ENCODE measurements around the gene C16orf54. TPM values are rescaled to one million over a fixed set of nuclear protein-coding genes. Genes with fewer than 3 reads are reported as not detected.

C16orf54 gene
- total and polyA plus RNA-seq, 2 experiments from 2014 or later, result 3.2 TPM; not detected in 1

GRCh38 chr16:29702269-29702668, 43.5 kb downstream of the C16orf54 start:
- H2AFZ ChIP-seq, result peak overlapping the region; percentile 3; the same call in 1 of the 2 replicates
- peaks cover 13% of the 10 kb centered on the region for H3K9me3 Mint-ChIP-seq
- peak overlapping the region; percentile 67; the same call in 1 of the 2 replicates for H3K4me2 ChIP-seq
- peaks cover 17% of the 10 kb centered on the region for H3K36me3 Mint-ChIP-seq (ENCODE audit: low read depth)
- H3K4me3 ChIP-seq, result no peak overlapping the region
- no peaks in the 10 kb centered on the region for H3K9me2 ChIP-seq (ENCODE audit: insufficient read depth)
- ATAC-seq (no peak), DNase-seq (ENCODE audit: low spot score) (no peak)
- peaks cover 19% of the 10 kb centered on the region for H3F3A ChIP-seq (replicated peaks; ENCODE audit: low read depth)
- H3K79me2 ChIP-seq (replicated peaks; ENCODE audit: insufficient read depth), result no peaks in the 10 kb centered on the region
- TF ChIP-seq EZH2phosphoT487 (IDR thresholded peaks at IDR 0.05; ENCODE audit: unreplicated experiment) (no peak), NANOG (IDR thresholded peaks at IDR 0.05; ENCODE audit: borderline replicate concordance) (no peak), JUNB (IDR thresholded peaks at IDR 0.05; ENCODE audit: unreplicated experiment) (no peak), CREB1 (CRISPR knock-in tag; IDR thresholded peaks at IDR 0.05; ENCODE audit: low read depth) (no peak)
- peaks cover 22% of the 10 kb centered on the region for H3K4me1 ChIP-seq (ENCODE audit: insufficient read depth)
- peaks cover 16% of the 10 kb centered on the region for H3K27me3 Mint-ChIP-seq (ENCODE audit: insufficient read depth, low read depth, poor library complexity)
- H3K27me3 ChIP-seq (ENCODE audit: insufficient read depth), result no peaks in the 10 kb centered on the region
- H3K27ac ChIP-seq (ENCODE audit: low read depth), result 0 out of 2 replicates have a peak overlapping the region, but pooled peaks have one; percentile 59
- H3K36me3 ChIP-seq (ENCODE audit: insufficient read depth), result 0 out of 2 replicates have a peak, but pooled peaks cover 4% of the 10 kb centered on the region
- 0 out of 2 replicates have a peak overlapping the region, but pooled peaks have one; percentile 10 for H3K27ac Mint-ChIP-seq
- no peaks in the 10 kb centered on the region; the same call in 1 of the 2 replicates for H4K20me1 ChIP-seq (replicated peaks; ENCODE audit: insufficient read depth)
- peaks cover 32% of the 10 kb centered on the region for H3K4me1 Mint-ChIP-seq
- no peak overlapping the region for H3K4me3 Mint-ChIP-seq

- Mint-ChIP-seq H3K27ac (no peak overlapping the region), H3K36me3 (ENCODE audit: low read depth) (peaks cover 28% of the 10 kb centered on the region), H3K9me3 (peaks cover 15% of the 10 kb centered on the region), H3K4me3 (no peak overlapping the region), H3K4me1 (peaks cover 32% of the 10 kb centered on the region), H3K27me3 (ENCODE audit: insufficient read depth, low read depth, poor library complexity) (peaks cover 20% of the 10 kb centered on the region)
- TF ChIP-seq ZNF114 (CRISPR knock-in tag; IDR thresholded peaks at IDR 0.05), result no peak
- no peak for TF ChIP-seq REST (IDR thresholded peaks at IDR 0.05; ENCODE audit: unreplicated experiment)
- no peak for TF ChIP-seq EZH2phosphoT487 (IDR thresholded peaks at IDR 0.05; ENCODE audit: unreplicated experiment)
- no peak for TF ChIP-seq NANOG (IDR thresholded peaks at IDR 0.05; ENCODE audit: borderline replicate concordance)
- no peak for TF ChIP-seq ETS1 (IDR thresholded peaks at IDR 0.05)
- TF ChIP-seq STAT1 (IDR thresholded peaks at IDR 0.05; ENCODE audit: unreplicated experiment), result no peak
- TF ChIP-seq EZH2 (IDR thresholded peaks at IDR 0.05; ENCODE audit: low read depth, unreplicated experiment), result no peak
- TF ChIP-seq POLR2AphosphoS5 (IDR thresholded peaks at IDR 0.05; ENCODE audit: low read depth), result no peak
- TF ChIP-seq JUNB (IDR thresholded peaks at IDR 0.05; ENCODE audit: unreplicated experiment), result no peak
- no peak overlapping the region for H3K4me3 ChIP-seq
- no peak overlapping the region for H3K27ac ChIP-seq (ENCODE audit: low read depth)
- ATAC-seq (no peak), DNase-seq (ENCODE audit: low spot score) (no peak)
- H3F3A ChIP-seq (replicated peaks; ENCODE audit: low read depth), result peaks cover 19% of the 10 kb centered on the region
- no peak overlapping the region for H2AFZ ChIP-seq
- 0 out of 2 replicates have a peak, but pooled peaks cover 4% of the 10 kb centered on the region for H3K36me3 ChIP-seq (ENCODE audit: insufficient read depth)
- no peaks in the 10 kb centered on the region for H3K27me3 ChIP-seq (ENCODE audit: insufficient read depth)
- H4K20me1 ChIP-seq (replicated peaks; ENCODE audit: insufficient read depth), result no peaks in the 10 kb centered on the region; the same call in 1 of the 2 replicates
- no peaks in the 10 kb centered on the region for H3K9me2 ChIP-seq (ENCODE audit: insufficient read depth)
- no peaks in the 10 kb centered on the region; the same call in 1 of the 2 replicates for H3K79me2 ChIP-seq (replicated peaks; ENCODE audit: insufficient read depth)
- no peak overlapping the region for H3K4me2 ChIP-seq
- peaks cover 22% of the 10 kb centered on the region for H3K4me1 ChIP-seq (ENCODE audit: insufficient read depth)
These were observed 44.6 kb downstream of the C16orf54 start for GRCh38 chr16:29701214-29701555.

Data from GM23338 (cell line).